Fibroblast of skin of left biceps (primary cell): ENCODE measurements around the gene CNIH4.
"Not testable (repeated sequence)": the region's sequence is repeated elsewhere in the genome, so short reads cannot be mapped to it uniquely, and the experiment has no call there.

Experiments used
- DNase-seq, 2 experiments: peaks; one replicate each; pipeline ENCODE4 v3.0.0-alpha.2; 2013; ENCODE audit warnings: low read depth in 2 of 2

CNIH4 gene

DNA sequence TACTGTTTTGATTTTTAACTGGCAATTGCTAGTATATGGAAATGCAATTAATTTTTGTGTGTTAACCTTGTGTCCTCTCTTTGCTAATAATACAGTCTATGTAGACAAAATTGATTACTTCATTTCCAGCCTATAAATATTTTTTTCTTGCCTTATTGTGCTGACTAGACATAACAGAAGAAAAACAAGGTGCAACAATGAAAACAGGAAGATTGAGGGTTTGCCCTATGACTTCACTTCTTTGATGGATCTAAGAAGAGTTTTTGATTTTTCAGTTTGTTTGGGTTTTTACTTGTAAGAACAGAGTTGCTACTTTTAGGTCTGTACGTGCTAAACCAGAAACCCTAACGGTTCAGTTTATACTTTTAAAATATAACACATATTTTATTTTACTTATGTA, 8.5 kb upstream of the CNIH4 start:
- no peak for DNase-seq

DNA sequence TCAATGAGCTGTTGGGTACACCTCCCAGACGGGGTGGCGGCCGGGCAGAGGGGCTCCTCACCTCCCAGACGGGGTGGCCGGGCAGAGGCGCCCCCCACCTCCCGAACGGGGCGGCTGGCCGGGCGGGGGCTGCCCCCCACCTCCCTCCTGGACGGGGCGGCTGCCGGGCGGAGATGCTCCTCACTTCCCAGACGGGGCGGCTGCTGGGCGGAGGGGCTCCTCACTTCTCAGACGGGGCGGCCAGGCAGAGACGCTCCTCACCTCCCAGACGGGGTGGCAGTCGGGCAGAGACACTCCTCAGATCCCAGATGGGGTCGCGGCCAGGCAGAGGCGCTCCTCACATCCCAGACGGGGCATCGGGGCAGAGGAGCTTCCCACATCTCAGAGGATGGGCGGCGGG, 7.0 kb upstream of the CNIH4 start:
- not testable (repeated sequence) for DNase-seq

DNA sequence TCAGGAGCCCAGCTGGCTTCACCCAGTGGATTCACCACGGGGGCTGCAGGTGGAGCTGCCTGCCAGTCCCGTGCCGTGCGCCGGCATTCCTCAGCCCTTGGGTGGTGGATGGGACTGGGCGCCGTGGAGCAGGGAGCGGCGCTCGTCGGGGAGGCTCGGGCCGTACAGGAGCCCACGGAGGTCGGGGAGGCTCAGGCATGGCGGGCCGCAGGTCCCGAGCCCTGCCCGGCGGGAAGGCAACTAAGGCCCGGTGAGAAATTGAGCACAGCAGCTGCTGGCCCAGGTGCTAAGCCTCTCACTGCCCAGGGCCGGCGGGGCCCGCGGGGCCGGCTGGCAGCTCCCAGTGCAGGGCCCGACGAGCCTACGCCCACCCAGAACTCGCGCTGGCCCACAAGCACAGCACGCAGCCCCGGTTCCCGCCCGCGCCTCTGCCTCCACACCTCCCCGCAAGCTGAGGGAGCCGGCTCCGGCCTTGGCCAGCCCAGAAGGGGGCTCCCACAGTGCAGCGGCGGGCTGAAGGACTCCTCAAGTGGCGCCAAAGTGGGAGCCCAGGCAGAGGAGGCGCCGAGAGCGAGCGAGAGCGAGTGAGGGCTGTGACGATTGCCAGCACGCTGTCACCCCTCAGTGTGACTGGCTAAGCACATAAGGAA, 4.1 kb upstream of the CNIH4 start:
- DNase-seq: not testable (repeated sequence)

- no peak for DNase-seq
Measured at GRCh38 chr1:224353975-224354925, 2.4 kb upstream of the CNIH4 start.

GRCh38 chr1:224357626-224358124, 996 bp downstream of the CNIH4 start:
- no peak for DNase-seq

GRCh38 chr1:224358237-224358636, 1.6 kb downstream of the CNIH4 start:
- no peak for DNase-seq

- no peak for DNase-seq
Measured at GRCh38 chr1:224359207-224359606, 2.5 kb downstream of the CNIH4 start.

DNA sequence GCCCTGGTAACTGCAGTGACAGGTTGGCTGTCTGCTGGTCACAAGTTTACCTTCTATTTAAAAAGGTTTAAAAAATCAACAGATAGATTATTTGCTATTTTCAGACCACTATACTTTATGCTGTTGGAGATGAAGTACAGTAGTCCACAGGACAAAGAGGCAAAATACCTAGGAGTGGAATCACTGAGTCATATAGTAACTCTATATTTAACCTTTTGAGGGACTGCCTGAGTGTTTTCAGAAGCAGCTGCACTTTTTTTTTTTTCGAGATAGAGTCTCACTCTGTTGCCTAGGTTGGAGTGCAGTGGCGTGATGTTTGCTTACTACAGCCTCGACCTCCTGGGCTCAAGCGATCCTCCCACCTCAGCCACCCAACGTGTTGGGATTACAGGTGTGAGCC, 11.7 kb downstream of the CNIH4 start:
- no peak for DNase-seq

DNA sequence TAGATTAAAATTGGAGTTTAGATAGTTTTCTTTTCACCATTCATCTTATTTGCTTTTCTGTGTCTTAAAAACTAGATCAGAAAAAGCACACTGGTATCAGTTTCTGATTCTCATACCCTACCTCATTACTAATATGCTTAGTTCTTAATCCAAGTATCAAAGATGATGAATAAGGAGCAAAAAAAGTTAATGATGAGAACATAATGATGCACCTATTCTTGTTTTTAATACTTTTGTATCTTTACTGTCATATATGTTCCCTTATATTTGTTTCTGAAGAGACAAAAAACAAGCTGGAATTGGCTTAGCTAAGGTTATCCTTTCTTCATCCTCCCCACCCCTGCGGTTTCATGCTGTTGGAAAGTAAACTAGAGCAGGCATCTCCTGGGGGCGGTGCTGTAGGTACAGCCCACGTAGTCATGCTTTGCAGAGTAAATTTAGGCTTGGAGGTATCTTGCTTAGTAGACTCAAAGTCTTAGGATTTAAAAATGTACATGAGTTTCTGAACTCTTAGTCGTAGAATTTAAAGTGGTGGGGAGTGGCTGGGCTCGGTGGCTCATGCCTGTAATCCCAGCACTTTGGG, 16.4 kb downstream of the CNIH4 start:
- no peak for DNase-seq

DNA sequence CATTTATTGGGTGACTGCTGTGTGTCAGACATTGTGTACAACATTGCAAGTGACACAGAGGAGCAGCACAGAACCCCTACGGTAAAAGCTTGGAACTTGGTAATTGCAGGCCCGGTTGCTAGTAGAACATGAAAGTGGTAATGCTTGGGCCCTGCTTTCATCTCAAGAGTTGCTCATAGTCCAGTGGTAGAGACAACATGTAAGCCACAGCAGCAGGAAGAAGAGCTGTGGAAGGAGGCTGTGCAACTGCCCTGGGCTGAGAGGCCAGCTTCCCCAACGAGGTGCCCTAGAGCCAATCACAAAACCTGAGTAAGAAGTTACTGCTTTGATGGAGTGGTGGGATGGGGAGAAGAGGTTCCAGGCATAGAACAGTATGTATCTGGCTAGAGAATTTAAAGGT, 18.4 kb downstream of the CNIH4 start:
- no peak for DNase-seq

- no peak for DNase-seq
Measured at GRCh38 chr1:224377676-224378006, 21.0 kb downstream of the CNIH4 start.

- DNase-seq: no peak
Measured at GRCh38 chr1:224378855-224379631, 22.4 kb downstream of the CNIH4 start.

DNA sequence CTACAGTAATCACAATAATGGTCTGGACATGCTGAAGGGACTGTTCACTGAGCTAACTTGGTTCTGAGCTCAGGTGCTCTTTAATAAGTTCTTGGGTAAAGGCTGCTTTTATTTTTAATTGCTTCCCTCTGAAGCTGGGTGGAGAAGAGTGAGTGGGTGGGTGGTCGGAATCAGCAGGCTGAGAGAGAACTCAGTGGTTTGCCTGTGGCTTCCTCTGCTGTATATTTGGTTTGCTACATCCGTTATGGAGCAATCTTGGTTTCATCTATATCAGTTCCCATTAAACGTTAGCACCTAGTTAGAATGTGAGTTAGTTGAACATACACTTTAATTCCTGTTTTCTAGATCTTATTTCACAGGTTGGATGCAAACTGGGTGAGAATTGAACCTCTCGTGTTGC, 23.3 kb downstream of the CNIH4 start:
- DNase-seq: no peak

DNA sequence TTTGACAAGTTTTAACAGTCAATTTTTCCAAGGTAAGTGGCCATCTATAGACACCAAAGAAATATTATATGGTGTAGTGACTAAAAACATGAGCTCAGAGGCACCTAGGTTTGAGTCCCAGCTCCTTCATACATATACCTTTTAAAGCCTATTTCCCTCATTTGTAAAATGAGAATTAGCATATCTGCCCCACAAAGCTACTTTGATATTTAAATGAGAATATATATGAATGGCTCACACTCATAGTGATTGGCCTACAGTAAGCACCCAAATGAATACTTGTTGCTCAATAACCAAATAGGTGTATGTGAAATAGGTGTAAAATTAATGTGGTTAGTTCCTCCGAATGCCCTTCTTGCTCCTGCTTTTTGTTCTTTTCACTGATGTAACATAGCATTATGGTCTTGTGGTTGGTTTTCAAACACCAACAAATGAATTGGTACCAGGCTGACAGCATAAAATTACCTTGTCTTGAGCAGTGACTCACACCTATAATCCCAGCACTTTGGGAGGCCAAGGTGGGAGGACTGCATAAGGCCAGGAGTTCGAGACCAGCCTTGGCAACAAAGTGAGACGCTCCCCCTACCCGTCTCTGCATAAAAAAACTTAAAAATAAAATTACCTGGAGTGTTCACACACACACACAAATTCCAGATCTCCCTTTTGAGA, 25.3 kb downstream of the CNIH4 start:
- no peak for DNase-seq

GRCh38 chr1:224383218-224383617, 26.5 kb downstream of the CNIH4 start:
- DNase-seq: no peak

DNA sequence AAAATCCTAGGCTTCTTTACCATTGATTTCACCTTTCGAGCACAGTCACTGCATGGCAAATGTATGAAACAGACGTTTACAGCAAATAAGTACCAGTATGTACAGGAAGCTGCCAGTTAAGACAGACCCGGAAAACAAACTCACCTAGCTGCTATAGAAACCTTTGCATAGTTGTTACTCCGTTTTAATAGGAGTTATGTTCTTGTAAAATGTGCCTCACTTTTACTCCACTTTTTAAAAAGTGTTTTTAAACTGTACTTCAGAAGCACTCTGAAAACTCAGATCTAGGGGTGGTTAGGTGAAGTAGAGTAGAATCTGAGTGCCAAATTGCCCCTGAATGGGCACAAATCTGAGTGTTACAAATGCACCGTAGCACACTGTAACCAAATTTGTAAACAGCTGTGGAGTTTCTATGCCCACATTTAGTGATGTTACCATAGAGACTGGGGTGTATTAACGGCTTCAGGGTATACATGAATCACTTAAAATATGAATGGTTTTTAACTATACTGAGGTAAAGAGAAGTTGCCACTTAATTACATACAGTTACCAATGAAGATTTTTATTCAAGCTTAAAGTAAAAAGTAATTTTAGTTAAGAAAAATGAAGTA, 30.7 kb downstream of the CNIH4 start:
- DNase-seq: no peak

DNA sequence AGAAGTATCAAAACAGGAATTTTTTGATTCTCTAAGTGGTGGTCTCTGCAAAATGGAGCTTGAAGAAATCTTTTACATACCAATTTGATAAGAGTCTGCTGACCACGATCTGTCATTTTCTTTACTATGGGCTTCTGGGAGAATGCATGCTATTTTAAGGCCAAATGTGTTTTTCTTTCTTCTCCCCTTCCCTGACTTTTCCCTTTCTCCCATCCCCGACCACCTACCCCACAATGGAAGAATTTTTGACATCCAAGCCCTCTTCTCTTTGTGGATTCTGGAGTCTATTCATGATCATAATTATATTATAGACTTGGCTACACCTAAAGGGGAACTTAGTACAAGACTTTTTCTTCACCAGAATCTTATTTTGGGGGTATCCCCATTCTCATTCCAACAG, 31.3 kb downstream of the CNIH4 start:
- no peak for DNase-seq

DNA sequence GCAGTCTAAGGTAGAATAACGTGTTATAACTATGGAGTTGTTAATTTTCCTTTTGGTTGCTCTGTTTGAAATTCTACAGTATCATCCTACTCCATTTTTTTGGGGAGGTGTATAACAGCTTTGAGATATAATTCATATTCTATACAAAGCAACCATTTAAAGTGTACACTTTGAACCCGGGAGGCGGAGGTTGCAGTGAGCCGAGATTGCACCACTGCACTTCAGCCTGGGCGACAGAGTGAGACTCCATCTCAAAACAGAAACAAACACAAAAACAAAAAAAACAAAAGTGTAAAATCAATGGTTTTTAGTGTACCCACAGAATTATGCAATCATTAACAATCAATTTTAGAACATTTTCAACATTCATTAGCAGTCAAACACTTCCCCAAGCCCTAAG, 33.8 kb downstream of the CNIH4 start:
- no peak for DNase-seq

GRCh38 chr1:224392411-224393249, 36.0 kb downstream of the CNIH4 start:
- DNase-seq: no peak

DNA sequence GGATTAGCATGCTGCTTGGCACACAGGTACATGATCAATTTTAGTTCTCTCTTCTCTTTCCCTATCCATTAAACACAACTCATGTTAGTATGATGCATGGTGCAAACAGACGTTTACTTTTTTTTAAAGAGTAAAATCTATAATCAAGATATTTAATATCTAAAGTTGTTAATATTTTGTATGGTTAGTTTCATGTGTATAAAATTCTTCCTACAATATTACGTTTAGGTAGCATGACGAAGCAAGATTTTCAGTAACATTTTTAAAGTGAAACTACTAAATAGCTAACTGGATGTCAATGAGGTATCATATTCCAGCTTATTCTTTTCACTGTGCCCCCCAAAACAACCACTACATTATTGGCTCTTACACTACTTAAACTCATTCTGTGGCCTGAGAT, 36.6 kb downstream of the CNIH4 start:
- no peak for DNase-seq
